ENCODE measurements around the gene ADAM23. TPM values are rescaled to one million over a fixed set of nuclear protein-coding genes. Genes with fewer than 3 reads are reported as not detected.
A peak's percentile ranks its signal among the peaks of the same experiment; 100 is the strongest.

The ADAM23 gene
- total RNA-seq (2016; rRNA removed; fragmentation: Illumina TruSeq; extraction: Trizol) (0.04 TPM in 1 of 2 replicates, not detected in the other), polyA plus RNA-seq (2011; rRNA removed) (not detected in 2 replicates), polyA minus RNA-seq (2011; rRNA and poly(A)+ RNA removed; ENCODE audit: low replicate concordance) (0.12 TPM in 1 of 2 replicates, not detected in the other), Bru-seq, nascent RNA (percentile 11 among the genes with signal in this experiment), BruChase-seq, experiment 1, labeled RNA remaining after a 6-hour chase (percentile 7 among the genes with signal in this experiment), BruChase-seq, experiment 2, labeled RNA remaining after a 2-hour chase (percentile 14 among the genes with signal in this experiment)
- total RNA-seq (2016; cell fraction: cytosol; rRNA removed; fragmentation: Illumina TruSeq; extraction: Trizol; ENCODE audit: low read depth) = not detected in 2 replicates
- not detected in 2 replicates for total RNA-seq (2016; cell fraction: insoluble cytoplasmic fraction; rRNA removed; fragmentation: Illumina TruSeq; extraction: Trizol)
- total RNA-seq (2016; cell fraction: membrane; rRNA removed; fragmentation: Illumina TruSeq; extraction: Trizol) = 0.03 TPM in 1 of 2 replicates, not detected in the other
- total RNA-seq (2016; cell fraction: nucleus; rRNA removed; fragmentation: Illumina TruSeq; extraction: Trizol) = not detected in 2 replicates
- 0.01 and 0.03 TPM in 2 replicates for polyA plus RNA-seq (2011; cell fraction: cytosol; rRNA removed)
- polyA plus RNA-seq (2011; cell fraction: nucleus; rRNA removed) = 0.02 and 0.06 TPM in 2 replicates
- not detected in 2 replicates for polyA plus RNA-seq (2012)
- not detected in 2 replicates for polyA plus RNA-seq (2016; cell fraction: cytosol; fragmentation: Illumina TruSeq; extraction: Trizol; ENCODE audit: low read depth)
- not detected in 2 replicates for polyA plus RNA-seq (2016; cell fraction: insoluble cytoplasmic fraction; fragmentation: Illumina TruSeq; extraction: Trizol; ENCODE audit: low read depth)
- not detected in 2 replicates for polyA plus RNA-seq (2016; cell fraction: membrane; fragmentation: Illumina TruSeq; extraction: Trizol; ENCODE audit: low read depth)
- polyA plus RNA-seq (2016; cell fraction: nucleus; fragmentation: Illumina TruSeq; extraction: Trizol; ENCODE audit: insufficient read depth, low read depth) = 0.07 TPM in 1 of 2 replicates, not detected in the other
- polyA minus RNA-seq (2011; cell fraction: cytosol; rRNA and poly(A)+ RNA removed) = not detected in 2 replicates
- polyA minus RNA-seq (2011; cell fraction: nucleus; rRNA and poly(A)+ RNA removed) = 0.12 TPM in 1 of 2 replicates, not detected in the other
- long read RNA-seq, experiment 1 = 0 reads
- long read RNA-seq, experiment 2, partial matches to known transcripts = 0 of 1 reads
- long read RNA-seq, experiment 2, other reads (novel, unspliced or antisense) = 1 of 1 reads

- H3K79me2 ChIP-seq (ENCODE audit: insufficient read depth, low read length) = no peaks in the 10 kb centered on the region
- no peak within 1 kb of the TSS for H3K27ac ChIP-seq (ENCODE audit: extremely low read length, insufficient read depth, low read length)
- peaks cover 2 to 45% of the 10 kb centered on the region in 2 experiments for H3K27me3 ChIP-seq (ENCODE audit: control insufficient read depth in 1 of 2, insufficient read depth in 2 of 2, low read length in 2 of 2)
- TF ChIP-seq SYNCRIP (IDR thresholded peaks at IDR 0.05; ENCODE audit: insufficient read depth, low read depth, low read length) (no peak), STAG1 (CRISPR knock-in tag; IDR thresholded peaks at IDR 0.05) (0 out of 2 replicates have a peak, but pooled peaks have one; percentile 5), ZNF333 (CRISPR knock-in tag; IDR thresholded peaks at IDR 0.05; ENCODE audit: borderline replicate concordance) (no peak), ZBTB14 (CRISPR knock-in tag; IDR thresholded peaks at IDR 0.05) (peak; percentile 69), ZNF766 (CRISPR knock-in tag; IDR thresholded peaks at IDR 0.05; ENCODE audit: borderline replicate concordance) (no peak), EZH2 (conservative IDR thresholded peaks at IDR 0.05; ENCODE audit: low read depth, low read length) (peak; percentile 93; the same call in 1 of the 2 replicates), MYPOP (CRISPR knock-in tag; IDR thresholded peaks at IDR 0.05) (peak; percentile 50; the same call in 1 of the 2 replicates), POLR2A (IDR thresholded peaks at IDR 0.05; ENCODE audit: insufficient read depth in 1 of 2, low read depth in 2 of 2, low read length in 2 of 2) (no peak), ADNP (CRISPR knock-in tag; IDR thresholded peaks at IDR 0.05) (no peak)
- H3K4me2 ChIP-seq (ENCODE audit: low read depth, low read length) = peak within 1 kb of the TSS; percentile 71
- H3K4me1 ChIP-seq (ENCODE audit: insufficient read depth, low read length) = peaks cover 5% of the 10 kb centered on the region; the same call in 1 of the 2 replicates
- H3K9ac ChIP-seq (ENCODE audit: insufficient read depth, low read depth, low read length) = no peak within 1 kb of the TSS
- in situ Hi-C loops (cut with HindIII; ENCODE audit: extremely low pct_ligation_motif_present, low pct_unique_long_range_greater_than_20kb) (no loop called here), intact Hi-C loops (cut with micrococcal nuclease; ENCODE audit: unreplicated experiment) (loop anchor here (2.0 kb wide), 1 partner anchor 50 kb away; no protein-coding TSS in a partner anchor)
- no peaks in the 10 kb centered on the region for H4K20me1 ChIP-seq (ENCODE audit: insufficient read depth, low read length)
- BruUV-seq (replicated peaks) = no TSS peak
- FAIRE-seq (no peak), DNase-seq (ENCODE audit: low spot score) (no peak), ATAC-seq (peak; percentile 49)
- no peak within 1 kb of the TSS for H2AFZ ChIP-seq (ENCODE audit: low read length)
- no peaks in the 10 kb centered on the region for H3K9me3 ChIP-seq (ENCODE audit: low read length)
- peak within 1 kb of the TSS; percentile 45 to 69 (median 47); a peak in 4 of 6 replicates for H3K4me3 ChIP-seq (replicated peaks in 1 of 3; ENCODE audit: insufficient read depth in 1 of 3, low read depth in 2 of 3, low read length in 3 of 3)
- H3K36me3 ChIP-seq (replicated peaks in 1 of 2; ENCODE audit: control insufficient read depth in 1 of 2, insufficient read depth in 2 of 2, low read length in 2 of 2) = no peaks in the 10 kb centered on the region
- POLR2A ChIA-PET = no interaction called here
- WGBS (ENCODE audit: low lambda C conversion rate) = 8% methylated on average over 34 of the region's 81 CpGs
- CTCF ChIA-PET (ENCODE audit: low intra/inter-chr PET ratio, low total read pairs) = no interaction called here
Observed at GRCh38 chr2:206442833-206443734, at the start of gene ADAM23. Gene ADAM23 (plus strand): TSS chr2:206443532. CDS start chr2:206443867, 335 bp downstream.

All from HepG2 (cell line).